HG03558 (cell line): Measurements from ENCODE around the gene TIGIT.

Source experiments
- ATAC-seq: cut with Tn5 transposase; IDR thresholded peaks from one replicate; pipeline ENCODE4 v1.9.1; 2021; ENCODE audit warnings: moderate number of reproducible peaks; ENCODE audit not compliant: unreplicated experiment; ENCODE audit errors: extremely low read depth

The TIGIT gene

DNA sequence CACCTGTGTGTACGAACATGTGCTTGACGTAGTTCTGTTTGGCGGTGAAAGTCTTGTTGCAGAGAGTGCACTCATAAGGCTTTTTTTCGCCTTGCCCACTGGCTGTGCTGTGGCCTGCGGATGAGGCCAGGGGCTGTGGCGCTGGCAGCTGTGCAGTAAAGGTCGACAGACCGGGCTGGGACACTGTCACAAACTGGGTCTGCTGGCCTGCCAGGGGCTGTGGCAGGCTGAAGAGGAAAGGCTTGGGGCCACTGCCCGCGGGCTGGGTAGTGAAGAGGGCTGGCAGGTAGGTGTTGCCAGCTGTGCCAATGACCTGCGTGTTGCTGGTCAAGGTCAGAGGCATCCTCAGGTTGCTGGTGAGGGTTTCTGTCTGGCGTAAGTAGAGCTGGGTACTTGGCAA is 56.4 kb downstream of the TIGIT start:
- no peak for ATAC-seq

DNA sequence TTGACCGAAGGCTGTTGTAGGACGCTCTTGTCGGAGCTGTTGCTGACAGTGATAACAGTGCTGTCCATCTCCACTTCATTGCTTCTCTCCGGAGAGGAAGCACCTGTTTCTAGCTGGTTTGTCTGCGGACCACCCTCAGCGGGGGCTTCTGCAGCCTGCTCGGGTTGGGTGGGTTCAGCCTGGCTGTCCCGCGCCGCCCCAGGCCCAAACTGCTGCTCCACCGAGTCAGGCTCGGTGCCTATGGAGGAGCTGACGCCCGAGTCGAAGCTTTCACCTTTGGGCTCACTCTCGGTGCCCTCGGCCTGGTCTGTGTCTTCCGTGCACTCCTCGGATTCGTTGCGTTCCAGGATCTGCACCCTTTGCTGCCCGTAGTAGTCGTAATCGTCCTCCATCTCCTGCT is 56.9 kb downstream of the TIGIT start:
- no peak for ATAC-seq

DNA sequence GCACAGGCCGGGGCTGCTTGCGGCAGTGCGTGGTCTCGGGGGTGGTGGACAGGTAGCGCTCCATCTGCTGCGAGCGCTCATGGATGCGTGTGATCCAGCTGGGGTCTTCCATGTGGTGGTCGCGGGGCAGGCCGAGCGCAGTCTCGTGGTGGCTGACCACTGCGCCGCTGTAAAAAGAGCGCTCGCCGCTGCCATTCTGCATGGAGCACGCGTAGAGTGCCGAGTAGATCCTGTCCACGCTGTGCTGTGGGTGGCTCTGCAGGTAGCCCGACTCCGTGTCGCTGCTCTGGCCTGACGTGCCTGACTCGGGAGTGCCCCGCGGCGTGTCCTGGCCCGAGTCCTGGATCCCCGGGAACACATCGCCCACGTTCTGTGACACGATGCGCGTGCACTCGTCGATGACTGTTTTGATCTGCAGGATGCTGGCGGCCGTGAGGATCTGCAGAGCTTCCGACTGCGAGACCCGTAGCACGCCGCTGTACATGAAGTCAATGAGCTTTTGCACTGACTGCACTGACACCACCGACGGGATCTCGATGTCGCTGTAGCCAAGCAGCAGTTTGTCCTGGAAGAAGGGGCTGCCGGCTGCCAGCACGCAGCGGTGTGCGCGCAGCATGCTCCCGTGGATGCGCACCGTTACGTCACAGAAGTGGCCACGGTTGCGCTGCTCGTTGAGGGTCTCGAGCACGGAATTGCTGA is 57.4 kb downstream of the TIGIT start:
- no peak for ATAC-seq

DNA sequence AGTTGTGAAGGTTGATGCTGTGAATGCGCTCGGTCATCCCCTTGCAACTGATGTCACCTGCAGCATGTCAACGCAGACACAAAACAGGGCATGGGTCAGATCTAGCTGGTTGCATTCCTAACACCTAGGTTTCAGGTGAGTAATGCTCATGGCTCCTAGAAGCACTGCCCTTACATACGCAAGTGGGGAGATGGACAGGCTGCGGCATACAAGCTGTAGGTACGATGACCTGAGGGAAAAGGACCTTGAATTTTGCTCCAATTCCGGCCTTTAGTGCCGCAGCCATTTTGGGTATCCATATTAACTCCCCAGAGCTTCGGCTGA is 58.0 kb downstream of the TIGIT start:
- ATAC-seq: no peak

DNA sequence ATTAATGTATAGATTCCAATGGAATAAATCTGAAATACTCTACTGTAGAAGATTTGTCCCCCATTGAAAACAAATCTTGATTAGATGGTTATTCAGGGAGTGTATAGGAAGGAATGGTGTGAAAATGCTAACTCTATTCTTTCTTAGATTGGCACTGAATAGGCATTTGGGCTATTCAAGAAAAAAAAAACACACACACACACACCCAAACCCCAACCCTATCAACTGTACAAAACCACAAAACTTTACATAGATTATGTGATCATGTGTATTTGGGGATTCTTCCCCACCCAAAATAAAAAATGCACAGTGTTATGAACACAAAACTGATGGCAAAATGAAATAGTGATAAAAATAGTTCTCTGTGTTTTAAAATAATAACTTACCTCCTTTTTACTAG is 61.8 kb downstream of the TIGIT start:
- no peak for ATAC-seq

DNA sequence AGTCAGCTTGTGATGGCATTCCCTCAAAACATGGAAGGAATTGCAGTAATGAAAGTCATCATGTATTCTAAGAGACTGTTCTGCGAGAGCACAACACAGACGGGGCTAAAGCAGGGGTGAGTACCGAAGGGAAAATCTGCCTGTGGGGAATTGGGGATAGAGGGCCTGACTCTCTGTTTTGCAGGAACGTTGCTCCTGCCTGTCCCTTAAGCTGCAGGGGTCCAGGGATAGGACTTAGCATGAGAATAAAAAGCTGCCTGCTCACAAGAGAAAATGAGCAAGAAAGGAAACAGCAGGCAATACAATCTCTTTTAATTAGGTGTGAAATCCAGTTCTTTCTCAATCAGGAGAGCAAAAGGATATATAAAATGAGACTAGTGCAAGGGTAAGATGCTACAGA is 62.2 kb downstream of the TIGIT start:
- no peak for ATAC-seq

DNA sequence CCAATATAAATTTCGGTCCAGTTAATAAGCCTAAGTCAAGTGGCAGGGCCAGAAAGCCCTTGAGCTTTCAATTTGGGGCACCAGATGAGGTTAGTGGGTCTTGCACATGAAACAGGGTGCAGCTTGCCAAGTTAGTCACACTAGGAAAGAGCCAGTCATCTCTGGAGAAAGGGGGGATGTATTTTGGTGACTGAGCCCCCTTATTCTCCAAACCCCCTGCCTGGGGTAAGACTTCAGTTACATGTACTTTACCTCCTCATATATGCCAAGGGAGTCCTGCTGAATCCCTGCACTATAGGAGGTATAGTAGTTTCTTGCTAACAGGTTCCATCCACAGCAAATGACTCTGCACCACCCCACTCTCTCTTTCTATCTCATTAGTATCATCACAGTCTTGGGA is 62.7 kb downstream of the TIGIT start:
- ATAC-seq: no peak
